OCI-LY1 (cell line): Measurements from ENCODE around the gene DYNLT2.

Source experiments
- EZH2 ChIP-seq: fragments of 200-600 bp; sonication (generic), shearing (Covaris generic); IDR thresholded peaks from 2 replicates; pipeline ENCODE4 v1.8.0; 2017; ENCODE audit warnings: borderline replicate concordance, mixed run types, mild to moderate bottlenecking, antibody characterized with exemption, low read length, moderate library complexity, mixed read lengths
- TF ChIP-seq, protein P1 (sequence below): fragments of 200-600 bp; sonication (generic), shearing (Covaris generic); IDR thresholded peaks from 2 replicates; pipeline ENCODE4 v1.5.1; 2017; ENCODE audit warnings: mild to moderate bottlenecking, antibody characterized with exemption, low read length, moderate library complexity, mixed read lengths

DNA sequence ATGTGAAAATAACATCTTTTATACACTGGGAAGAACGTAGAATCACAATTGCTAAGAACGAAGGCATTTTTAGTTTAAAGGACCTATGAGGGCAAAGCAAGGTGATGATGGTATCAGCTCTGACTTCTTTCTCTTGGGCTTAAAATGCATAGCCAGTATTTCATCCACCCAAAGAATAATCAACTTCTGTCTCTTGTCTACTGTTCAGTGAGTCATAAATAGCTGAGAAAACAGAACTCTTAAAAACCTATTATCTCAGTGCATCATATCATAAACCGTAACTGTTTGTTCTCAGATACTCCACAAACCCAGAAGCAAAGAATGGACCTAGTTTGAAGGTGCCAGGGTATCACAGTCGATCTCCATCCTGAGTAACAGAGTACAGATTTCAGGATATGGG, 32.3 kb downstream of the DYNLT2 start:
- TF ChIP-seq, protein P1, sequence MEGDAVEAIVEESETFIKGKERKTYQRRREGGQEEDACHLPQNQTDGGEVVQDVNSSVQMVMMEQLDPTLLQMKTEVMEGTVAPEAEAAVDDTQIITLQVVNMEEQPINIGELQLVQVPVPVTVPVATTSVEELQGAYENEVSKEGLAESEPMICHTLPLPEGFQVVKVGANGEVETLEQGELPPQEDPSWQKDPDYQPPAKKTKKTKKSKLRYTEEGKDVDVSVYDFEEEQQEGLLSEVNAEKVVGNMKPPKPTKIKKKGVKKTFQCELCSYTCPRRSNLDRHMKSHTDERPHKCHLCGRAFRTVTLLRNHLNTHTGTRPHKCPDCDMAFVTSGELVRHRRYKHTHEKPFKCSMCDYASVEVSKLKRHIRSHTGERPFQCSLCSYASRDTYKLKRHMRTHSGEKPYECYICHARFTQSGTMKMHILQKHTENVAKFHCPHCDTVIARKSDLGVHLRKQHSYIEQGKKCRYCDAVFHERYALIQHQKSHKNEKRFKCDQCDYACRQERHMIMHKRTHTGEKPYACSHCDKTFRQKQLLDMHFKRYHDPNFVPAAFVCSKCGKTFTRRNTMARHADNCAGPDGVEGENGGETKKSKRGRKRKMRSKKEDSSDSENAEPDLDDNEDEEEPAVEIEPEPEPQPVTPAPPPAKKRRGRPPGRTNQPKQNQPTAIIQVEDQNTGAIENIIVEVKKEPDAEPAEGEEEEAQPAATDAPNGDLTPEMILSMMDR: no peak
- TF ChIP-seq EZH2: no peak
